Stimulated activated CD4-positive, alpha-beta T cell treated with anti-CD3 and anti-CD28 coated beads, Interleukin-1b, Interleukin-23, amount 100 ng/mL, for 1 hour (primary cell): ENCODE measurements around the gene C1QTNF7.

Source experiments
- DNase-seq, 2 donors: peaks; one replicate each; pipeline ENCODE4 v3.0.0-alpha.2; 2020; ENCODE audit warnings: low read depth in 2 of 2

C1QTNF7 gene

GRCh38 chr4:15457406-15458201 is 29.8 kb downstream of the C1QTNF7 start:
- no peak for DNase-seq

GRCh38 chr4:15458616-15459015 is 30.8 kb downstream of the C1QTNF7 start:
- DNase-seq = no peak

DNA sequence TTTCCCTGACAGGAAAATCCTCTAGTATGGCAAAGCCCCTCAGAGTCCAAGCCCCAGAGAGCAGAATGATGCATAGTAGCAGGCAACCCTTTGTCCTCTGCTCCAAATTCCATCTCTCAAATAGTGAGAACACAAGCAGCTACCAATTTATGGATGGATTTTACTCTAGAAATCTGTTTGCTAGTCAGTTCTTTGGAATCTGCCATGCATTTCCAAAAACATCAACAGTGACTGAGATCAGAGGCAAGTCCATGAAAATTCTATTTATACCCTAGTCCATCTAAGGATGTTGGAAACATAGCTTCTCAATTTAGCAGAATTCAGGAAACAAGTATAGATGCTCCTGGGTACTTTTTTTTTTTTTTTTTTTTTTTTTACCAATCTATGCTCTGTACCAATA is 31.9 kb downstream of the C1QTNF7 start:
- DNase-seq = no peak

DNA sequence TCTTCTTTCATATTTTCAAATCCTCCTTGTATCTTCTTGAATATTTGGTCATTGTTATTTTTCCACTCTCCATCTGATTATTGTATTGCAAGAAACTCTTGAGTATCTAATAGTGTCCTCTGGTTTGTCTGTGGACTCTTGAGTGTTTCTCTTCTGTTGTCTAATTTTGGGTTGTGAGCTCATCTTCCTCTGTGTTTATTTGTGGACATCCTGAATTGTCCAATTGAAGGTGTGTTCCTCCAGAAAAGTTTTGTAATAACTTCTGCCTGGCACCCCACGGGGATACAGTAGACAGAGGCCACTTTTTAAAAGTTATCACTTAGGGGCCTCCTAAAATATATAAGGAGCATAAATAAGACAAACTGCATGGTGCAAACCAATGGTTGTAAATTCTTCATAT is 38.8 kb downstream of the C1QTNF7 start:
- no peak for DNase-seq

- DNase-seq = no peak
Measured at GRCh38 chr4:15469402-15470127, 41.7 kb downstream of the C1QTNF7 start, which contains the start of gene CC2D2A. CC2D2A (plus strand) TSS chr4:15469882; CDS start chr4:15475933, 6,051 bp downstream.

GRCh38 chr4:15470128-15470475 is 42.3 kb downstream of the C1QTNF7 start:
- no peak for DNase-seq

DNA sequence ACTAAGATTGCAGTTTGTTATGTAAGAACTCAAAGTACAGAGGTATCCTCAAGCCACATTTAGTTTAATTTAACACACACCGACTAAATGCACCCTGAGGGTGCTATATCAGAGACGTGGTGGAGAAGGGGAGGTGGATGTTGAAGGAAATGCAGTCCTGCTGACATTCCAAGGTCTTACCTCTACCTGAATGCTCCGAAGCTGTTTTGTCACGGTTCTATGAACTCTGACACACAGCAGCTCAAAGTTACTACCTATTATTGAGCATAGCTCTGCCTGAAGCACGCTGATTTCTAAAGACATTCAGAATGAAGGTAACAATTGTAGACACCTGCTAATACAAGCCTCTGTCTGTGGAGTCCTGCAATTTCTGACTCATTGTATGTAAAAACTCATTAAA is 48.6 kb downstream of the C1QTNF7 start:
- no peak for DNase-seq

GRCh38 chr4:15478724-15479088 is 50.9 kb downstream of the C1QTNF7 start:
- DNase-seq = no peak

DNA sequence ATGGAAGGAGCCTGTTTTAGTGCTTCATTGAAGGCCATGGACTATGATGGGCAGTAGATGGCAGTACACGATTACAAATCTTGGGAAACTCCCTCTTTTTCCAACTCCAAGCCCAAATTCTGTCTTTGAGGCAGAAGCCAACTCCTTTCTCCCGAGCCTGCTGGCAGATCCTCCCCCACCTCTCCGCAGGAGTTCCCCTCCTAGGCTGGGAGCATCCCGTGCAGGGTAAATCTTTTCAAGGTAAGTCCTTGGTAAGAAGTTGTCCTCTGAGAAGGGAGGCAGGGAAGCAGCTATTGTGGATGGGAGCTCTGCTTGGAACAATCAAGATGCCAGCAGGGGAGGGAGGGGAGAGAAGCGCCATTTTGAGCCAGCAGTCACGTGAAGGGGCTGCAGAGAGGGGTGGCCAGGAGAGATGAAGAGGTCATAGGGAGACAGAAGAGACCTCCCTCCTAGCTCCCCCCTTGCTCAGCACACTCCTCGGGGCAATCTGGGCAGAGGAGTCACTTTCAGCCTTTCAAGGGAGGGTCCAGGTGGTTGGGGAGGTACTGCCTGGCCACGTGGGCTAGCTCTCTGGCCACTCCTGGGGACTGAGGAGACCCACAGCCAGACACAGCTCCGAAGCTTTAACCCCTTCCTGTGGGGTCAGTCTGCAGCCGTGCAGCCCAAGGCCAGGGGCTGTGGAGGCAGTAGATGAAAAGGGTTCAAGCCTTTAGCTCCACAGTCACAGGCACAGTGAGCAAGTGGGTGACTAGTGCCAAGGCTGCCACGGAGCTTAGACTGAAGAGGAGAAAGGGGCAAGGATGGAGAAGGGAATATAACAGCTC is 51.5 kb downstream of the C1QTNF7 start:
- no peak for DNase-seq

- no peak for DNase-seq
Measured at GRCh38 chr4:15479913-15480185, 52.0 kb downstream of the C1QTNF7 start.

- DNase-seq = no peak
Measured at GRCh38 chr4:15481961-15482745, 54.3 kb downstream of the C1QTNF7 start.

GRCh38 chr4:15482842-15483241 is 55.0 kb downstream of the C1QTNF7 start:
- no peak for DNase-seq

- no peak for DNase-seq
Measured at GRCh38 chr4:15488136-15488535, 60.3 kb downstream of the C1QTNF7 start.

DNA sequence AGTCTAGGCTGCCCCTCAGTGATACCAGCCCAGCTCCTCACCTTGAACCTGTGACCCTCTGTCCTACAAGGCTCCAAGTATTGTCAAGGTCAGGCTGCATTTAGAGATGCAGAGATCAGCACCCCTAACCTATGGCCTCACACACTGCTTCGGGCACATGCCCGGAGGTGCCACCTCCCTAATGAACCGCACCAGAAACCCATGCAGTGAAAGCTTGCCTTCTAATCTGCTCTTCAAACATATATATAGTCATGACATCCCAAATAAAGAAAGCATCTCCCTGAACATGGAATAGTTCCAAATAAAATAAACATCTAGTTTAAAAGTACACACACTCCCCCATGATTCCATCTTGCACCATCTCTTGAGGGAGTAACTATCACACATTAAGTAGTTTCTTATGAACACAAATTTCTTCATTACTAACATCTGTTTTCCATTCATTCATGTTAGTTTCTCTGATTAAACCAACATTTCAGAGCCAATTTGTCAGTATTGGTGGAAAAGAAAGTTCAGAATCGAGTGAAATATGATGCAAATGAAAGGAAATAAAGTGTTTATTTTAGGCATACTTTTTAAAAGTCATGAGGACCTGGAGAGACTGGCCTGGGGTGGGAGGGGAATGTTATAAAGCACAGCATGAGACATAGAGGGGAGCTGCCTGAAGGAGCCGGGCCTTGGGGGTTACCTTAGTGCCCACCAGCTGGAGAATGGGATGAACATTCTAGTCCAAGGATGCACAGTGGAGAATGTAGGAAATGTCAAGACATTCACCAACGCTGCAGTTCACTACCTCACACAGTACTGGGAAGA is 61.0 kb downstream of the C1QTNF7 start:
- DNase-seq = no peak

DNA sequence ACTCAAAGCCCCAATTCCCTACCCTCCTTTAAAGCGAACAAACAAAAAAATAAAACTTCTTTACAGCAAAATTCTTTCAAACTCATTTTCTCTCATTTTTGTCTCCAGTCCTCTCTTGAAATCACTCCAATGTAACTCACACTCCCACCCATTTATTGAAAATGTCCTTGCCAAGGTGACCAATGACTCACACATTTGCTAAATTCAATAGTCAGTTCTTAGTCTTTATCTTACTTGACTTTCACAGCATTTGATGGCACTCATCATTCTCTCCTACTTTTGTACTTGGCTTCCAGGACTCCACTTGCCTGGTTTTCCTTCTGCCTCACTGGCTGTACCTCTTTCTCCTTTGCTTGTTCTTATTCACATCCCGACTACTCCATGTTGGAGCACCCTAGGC is 61.7 kb downstream of the C1QTNF7 start:
- no peak for DNase-seq

GRCh38 chr4:15493411-15493810 is 65.6 kb downstream of the C1QTNF7 start:
- no peak for DNase-seq

- DNase-seq = no peak
Measured at GRCh38 chr4:15495621-15496020, 67.8 kb downstream of the C1QTNF7 start.
